NCI-H1436 (cell line): ENCODE results near the gene PALMD.

Experiments
- DNase-seq: peaks from one replicate; lab custom pipeline; 2025; lab: John Stamatoyannopoulos, UW

PALMD gene

DNA sequence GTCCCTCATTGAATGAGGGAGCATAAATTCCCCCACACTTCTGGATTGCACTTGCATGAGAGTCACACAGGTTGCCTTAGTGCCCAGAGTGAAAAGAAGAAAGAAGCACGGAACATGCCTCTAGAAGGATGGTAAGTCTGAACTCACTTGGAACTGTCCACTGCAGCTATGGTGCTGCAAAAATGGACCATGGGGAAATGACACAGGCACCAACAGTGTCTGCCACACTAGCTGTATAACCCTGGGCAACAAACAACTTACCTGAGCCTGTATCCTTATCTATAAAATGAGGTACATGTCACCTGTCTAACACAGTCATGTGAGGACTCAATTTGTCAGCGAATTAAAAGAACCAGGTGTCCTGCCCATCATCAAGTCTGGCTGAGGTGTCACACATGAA is 50.7 kb downstream of the PALMD start:
- DNase-seq, result no peak

DNA sequence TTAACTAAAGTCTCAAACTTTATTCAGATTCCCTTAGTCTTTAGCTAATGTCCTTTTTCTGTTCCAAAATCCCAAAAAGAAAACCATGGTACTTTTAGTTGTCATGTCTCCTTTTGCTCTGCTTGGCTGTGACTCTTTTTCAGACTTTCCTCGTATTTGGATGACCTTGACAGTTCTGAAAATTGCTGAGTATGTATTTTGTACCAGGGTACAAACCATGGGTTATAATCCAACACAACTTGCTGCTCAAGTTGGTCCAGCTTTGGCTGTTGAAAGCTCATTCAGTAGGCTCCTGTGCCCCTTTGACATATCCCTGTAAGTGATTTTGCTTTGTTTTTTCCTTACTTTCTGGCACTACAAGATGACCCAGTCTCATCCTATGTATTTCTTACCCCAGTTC is 51.7 kb downstream of the PALMD start:
- no peak for DNase-seq

DNA sequence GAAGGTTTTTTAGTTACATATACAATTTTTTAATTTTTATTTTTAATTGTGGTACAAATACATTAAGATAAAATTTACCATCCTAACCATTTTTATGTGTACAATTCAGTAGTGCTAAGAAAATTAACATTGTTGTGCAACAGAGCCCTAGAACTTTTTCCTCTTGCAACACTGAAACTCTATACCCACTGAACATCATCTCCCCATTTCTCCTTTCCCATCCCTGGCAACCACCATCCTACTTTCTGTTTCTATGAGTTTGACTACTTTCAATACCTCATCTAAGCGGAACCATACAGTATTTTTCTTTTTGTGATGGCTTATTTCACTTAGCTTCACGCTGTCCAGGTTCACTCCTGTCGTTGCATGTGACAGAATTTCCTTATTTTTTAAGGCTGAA is 54.1 kb downstream of the PALMD start:
- no peak for DNase-seq

DNA sequence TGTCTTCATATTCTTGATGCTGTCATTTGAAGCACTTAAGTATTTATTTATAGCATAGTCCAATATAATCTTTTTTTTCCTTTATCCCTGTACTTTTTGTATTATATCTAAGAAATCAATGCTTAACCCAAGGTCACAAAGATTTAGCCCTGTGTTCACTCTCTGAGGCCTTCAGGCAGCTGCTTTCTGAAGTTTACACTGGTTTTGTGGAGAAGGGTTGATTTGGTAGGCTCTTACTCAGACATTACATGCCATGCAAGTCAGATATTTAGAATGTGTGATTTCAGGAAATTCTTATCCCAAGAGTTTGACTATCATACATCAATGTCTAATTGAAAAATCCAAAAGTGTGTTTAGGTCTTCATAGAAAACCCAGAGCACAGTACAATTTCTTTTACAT is 56.3 kb downstream of the PALMD start:
- no peak for DNase-seq

DNA sequence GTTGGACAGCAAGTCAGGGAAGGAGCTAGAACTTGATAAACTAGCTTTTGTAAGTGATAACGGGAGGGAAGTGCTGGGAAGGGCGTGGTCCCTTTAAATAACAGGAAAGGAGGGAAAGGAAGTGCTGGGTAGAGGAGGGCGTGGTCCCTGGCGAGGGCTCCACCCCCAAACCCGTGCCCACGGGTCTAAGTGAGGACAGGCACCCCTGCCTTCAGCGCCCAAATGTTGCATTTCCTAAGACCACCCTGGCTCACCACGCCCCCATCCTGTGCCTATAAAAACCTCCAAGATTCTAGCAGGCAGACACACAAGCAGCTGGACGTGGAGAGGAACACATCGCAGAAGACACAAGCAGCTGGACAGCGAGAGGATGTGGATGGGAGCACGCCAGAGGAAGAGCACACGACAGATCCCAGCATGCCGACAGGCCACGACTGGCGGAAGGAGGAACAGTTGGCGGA is 58.5 kb downstream of the PALMD start:
- no peak for DNase-seq

DNA sequence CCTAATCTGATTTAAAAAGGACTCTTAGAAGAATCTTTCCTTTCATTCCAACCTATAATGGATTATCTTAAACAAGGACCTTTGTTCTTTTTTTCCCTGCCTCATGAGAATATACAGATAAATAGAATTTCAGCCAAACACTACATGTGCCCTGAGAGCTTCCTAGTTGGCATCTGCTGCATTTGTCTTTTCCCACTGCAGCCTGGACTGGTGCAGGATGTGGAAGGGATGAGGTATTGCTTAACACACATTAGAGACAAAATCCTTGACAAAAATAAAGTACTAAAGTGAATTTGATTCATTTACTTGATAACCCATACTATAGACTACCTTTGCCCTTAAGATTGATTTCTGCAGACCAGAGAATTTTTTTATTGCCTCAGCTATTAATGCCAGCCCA is 59.5 kb downstream of the PALMD start:
- no peak for DNase-seq

DNA sequence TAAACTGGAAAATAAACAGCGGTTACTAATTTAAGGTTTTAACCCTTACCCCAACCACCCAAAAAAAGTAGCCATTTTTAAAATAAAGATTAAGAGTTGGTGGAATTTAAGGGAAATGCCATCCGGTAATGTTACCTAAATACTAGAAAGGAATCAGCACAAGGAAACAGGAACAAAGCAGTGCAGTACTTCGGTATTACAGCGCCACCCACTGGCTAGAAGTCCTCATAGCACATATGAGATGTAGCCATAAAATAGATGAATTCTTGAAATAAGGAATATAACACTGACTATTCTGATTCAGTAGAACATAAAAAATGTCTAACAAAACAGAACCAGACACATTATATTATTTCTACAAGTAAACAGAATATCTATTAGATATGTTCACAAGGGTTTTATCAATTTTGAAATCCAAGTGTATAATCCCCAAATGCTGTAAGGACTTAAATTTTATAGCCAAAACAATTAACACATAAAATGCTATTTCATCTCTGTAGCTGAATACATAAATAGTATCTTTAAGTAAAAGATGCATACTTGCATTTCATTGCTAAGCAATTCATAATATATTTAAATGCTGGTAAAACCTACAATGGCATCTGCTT is 61.7 kb downstream of the PALMD start:
- DNase-seq, result peak; percentile 43

DNA sequence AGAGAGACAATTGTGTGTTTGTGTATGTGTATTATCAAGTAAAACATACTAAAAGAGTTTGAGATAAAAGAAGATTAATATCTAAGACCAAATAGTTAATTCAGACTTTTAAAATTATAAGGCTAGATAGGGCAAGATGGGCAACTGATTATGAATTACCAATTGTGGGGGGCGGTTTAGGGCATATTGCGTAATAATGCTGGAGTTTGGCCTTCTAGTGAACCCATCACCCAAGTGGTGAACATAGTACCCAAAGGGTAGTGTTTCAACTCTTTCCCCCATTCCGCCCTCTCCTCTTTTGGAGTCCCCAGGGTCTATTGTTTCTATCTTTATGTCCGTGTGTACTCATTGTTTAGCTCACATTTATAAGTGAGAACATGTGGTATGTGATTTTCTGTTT is 65.1 kb downstream of the PALMD start:
- DNase-seq, result no peak

DNA sequence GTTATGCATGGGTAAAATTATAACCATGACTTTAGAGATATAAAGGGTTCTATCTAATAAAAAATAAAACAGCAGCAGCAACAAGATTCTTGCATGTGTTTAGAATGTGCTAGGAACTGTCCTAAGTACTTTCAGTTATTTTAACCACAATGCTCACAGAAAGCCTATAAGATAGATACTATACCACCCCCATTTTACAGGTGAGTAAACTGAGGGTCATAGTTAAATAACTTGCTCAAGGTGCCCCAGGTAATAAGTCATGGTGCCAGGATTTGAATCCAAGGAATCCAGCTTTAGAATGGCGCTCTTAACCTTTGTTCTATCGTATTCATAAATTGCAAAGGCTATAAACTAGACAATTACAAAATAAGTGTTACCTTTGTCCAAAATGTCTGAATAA is 67.1 kb downstream of the PALMD start:
- DNase-seq, result no peak

DNA sequence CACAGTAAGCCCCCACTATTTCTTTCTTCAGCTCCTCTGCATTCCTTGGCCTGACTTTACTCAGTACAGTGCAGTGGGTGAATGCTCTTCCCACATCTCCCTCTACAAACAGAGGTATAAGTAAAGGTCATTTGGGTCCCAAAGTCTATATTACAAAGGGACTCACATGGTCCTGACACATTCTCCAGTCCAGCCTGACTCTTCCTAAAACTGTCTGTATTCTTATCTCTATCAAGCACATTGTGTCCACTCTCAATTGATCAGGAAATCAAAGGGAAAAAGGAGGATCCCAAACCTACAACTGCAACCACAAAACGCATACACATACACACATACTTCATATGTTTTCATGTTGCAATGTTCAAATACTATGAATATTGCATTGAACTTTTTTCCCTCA is 71.1 kb downstream of the PALMD start:
- no peak for DNase-seq

DNA sequence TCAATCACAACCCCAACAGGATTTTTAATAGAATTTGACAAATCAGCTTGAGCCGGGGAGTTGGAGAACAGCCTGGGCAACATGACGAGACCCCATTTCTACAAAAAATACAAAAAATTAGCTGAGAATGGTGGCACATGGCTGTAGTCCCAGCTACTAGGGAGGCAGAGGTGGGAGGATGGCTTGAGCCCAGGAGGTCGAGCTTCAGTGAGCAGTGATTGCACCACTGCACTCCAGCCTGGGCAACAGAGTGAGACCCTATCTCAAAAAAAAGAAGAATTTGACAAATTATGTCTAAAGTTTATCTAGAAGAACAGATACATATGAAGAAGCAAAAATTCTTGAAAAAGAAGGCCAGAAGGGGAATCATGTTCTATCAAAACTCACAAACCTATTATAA is 77.3 kb downstream of the PALMD start:
- no peak for DNase-seq

DNA sequence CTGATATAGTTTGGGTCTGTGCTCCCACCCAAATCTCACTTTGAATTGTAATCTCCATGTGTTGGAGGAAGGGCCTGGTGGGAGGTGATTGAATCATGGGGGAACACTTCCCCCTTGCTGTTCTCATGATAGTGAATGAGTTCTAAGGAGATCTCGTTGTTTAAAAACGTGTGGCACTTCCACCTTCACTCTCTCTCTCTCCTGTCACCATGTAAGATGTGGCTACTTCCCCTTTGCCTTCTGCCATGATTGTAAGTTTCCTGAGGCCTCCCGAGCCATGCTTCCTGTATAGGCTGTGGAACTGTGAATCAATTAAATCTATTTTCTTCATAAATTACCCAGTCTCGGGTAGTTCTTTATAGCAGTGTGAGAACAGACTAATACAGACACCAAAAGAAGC is 80.1 kb downstream of the PALMD start:
- no peak for DNase-seq

DNA sequence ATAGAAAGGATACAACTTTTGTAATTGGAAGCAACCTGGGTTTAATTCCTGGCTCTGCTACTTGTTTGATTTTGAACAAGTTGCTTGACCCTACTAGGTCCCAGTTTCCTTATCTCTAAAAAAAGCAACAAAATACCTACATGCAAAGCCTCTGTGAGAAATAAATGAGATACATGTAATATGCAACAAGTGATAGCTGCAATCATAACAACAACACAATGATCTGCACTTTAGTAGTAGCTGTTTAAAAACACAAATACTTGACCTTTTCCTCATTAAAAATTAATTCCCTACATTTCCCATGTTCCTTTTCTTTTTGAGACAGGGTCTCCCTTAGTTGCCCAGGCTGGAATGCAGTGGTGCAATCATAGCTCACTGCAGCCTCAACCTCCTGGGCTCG is 80.5 kb downstream of the PALMD start:
- no peak for DNase-seq

DNA sequence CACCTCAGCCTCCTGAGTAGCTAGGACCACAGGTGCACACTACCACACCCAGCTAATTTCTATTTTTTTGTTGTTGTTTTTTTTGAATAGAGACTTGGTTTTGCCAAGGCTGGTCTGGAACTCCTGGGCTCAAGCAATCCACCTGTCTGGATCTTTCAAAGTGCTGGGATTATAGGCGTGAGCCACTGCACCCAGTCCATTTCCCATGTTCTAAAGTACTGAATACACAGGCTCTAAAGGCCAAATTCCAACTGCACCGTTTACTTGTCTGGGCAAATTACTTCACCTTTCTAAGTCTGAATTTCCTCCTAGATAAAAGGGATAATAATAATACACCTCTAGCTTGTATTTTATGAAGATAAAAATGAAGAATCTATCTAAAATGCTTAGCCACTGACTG is 80.9 kb downstream of the PALMD start:
- no peak for DNase-seq

DNA sequence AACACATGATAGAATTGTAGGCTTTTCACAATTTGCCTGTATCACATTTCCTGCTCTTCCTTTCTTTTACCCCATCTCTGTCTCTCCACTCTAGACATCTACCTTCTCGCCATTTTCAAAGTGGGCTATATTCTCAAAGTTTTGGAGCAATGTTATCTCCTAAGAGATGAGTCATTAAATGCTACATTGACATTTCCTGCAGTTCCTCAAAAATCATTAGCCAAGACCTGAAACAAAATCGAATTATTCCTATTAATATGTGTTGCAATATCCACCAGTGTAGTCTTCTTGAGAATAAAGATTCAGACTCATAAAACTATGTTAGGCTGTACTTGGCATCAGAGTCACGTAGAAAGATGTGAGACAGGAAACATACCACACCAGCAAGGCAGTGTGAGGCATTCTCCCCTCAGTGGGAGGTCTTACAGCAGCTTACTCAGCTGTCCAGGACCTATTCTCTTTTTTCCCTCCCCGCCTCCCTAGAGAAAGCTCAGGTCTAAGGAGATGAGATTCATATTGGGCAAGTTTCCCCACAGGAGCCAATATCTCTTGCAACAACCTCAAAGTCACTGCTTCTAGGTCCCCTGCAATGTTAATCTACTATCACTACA is 81.8 kb downstream of the PALMD start:
- no peak for DNase-seq

DNA sequence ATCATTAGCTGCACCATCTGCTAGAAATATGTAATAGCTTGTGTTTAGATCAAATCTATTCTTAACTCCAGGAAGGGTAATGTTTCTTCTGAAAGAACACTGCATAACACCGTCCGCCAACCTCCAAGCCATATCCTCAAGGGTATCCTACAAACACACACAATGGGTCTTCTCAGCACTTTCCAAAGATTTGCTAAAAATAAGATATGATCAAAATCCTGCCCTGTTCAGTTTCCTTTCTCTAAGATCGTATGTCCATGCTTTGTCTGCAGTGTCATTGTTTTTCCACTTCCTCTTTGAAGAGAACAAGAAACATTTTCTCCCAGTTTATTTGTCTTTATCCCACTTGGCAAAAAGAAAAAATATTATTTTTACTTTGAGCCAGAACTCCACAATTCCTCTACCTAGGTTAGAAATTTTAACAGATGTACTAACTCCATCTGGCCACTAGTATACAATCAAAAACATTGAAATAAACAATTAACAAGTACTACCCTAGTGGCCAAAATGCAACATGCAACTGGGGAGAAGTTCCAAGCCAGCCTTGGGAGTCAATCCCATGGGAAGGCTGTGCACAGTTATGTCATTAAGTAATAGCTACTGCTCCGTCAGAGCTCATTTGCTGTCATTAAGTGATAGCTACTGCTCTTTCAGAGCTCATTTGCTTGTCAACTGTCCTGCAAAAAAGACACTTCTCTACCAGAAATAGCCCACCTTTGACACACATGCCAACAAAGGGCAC is 82.8 kb downstream of the PALMD start:
- DNase-seq, result no peak

DNA sequence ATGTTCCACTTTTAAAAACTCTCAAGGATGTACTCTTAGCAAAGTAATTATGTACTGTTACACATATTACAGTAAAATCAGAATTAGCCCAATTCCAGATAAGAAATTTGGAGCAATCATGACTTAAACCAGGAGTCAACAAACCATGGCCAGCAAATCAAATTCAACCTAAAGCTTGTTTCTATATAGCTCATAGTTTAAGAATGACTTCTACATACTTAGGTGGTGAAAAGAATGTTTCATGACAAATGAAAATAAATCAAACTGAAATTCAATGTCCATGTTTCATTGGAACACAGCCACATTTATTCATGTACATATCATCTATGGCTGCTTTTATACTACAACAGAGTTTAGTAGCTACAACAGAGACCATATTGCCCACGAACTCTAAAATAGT is 85.5 kb downstream of the PALMD start:
- no peak for DNase-seq

DNA sequence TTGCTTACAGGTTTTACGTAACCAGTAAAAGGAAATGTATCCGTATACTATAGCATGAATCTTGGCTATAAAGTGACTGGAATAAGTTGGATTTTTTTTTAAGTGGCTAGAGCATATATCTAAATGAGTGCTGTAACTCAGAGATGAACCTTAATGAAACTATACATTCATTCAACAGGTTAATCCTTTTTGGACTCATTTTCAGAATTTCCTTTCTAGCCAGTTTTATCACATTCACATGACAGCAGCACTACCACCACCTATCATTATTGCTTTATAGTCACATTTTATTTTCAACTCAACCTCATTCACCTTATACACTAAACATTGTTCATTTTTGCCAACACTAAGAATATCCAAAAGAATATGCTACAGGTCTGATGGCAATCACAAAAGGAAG is 89.9 kb downstream of the PALMD start:
- no peak for DNase-seq

DNA sequence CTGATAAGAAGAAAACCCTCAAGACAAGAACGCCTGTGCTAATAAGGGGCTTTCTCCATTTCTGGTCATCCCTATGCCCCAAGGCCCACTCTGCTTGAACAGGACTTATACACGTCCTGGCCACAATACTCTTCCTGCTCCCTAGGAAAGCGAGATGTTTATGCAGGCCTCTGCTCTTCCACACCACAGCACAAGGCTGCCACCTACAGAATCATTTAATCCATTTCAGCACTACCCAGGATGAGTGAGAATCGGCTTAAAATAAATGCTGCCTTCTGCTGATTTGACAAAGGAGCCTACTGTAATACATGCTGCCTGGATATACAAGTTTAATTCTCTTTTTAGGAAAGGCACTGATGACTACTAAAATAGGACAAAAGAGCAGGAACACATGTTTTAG is 91.1 kb downstream of the PALMD start:
- peak; percentile 22 for DNase-seq

DNA sequence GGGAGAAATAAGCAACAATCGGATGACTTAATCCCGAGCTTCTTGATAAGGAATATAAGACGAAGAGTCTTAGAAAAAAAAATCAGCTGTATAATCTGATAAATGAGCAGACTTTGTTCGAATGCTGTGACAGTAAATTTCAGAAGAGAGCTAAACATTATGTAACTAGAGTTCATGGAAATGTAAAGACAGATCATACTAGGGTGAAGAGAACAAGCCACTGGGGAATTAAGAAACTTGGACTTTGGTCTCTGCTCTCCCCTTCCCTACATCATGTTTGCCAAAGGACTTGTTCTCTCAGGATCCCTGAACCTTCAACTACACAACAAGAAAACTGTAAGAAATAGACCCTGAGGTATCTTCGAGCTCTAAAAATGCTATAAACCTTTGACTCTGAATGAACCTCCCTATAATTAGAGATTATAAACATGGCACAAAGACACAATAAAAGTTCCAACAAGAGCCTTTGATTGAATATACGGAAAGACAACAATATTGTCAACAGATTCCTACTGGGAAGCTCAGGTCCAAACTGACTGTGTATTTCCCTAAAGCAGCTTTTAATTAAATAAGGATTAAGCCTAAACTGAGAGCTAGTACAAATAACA is 93.0 kb downstream of the PALMD start:
- no peak for DNase-seq

DNA sequence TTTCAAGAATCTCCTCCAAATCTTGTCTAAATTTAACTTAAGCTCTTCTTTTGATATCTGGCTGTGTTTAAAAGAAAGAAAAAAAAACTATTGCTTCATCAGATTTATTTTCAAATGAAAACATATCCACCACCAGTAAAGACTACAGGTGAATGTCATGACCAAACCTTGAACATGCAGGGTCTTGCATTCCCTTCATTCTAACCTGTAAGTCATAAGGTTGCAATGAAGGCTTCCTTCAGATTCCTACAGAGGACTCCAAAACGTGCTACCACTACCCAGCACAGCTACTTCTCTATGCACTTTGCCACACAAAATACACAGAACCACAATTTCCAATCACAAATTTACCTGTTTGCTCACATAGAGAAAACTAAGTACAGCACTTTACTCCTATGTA is 94.2 kb downstream of the PALMD start:
- DNase-seq, result no peak
